Measurements from ENCODE around the gene DYNLRB2.

DYNLRB2 gene

GRCh38 chr16:80596507-80597207, 55.9 kb downstream of the DYNLRB2 start:
- no peak for DNase-seq (ENCODE audit: low read depth in 2 of 2, low spot score in 1 of 2)

GRCh38 chr16:80599466-80599865, 58.7 kb downstream of the DYNLRB2 start:
- DNase-seq (ENCODE audit: low read depth in 2 of 2, low spot score in 1 of 2) = no peak
